ENCODE data around the gene HTR6. TPM values are rescaled to one million over a fixed set of nuclear protein-coding genes. Genes with fewer than 3 reads are reported as not detected.

HTR6 gene
- total RNA-seq, 4 donors from 2014 or later, result not detected

GRCh38 chr1:19646377-19647319 is 18.0 kb upstream of the HTR6 start:
- 43% methylated on average over 7 of the region's 9 CpGs for WGBS
- TF ChIP-seq EP300 (IDR thresholded peaks at IDR 0.05) (no peak), POLR2AphosphoS5 (IDR thresholded peaks at IDR 0.05) (peak in 1 of 2 donors; percentile 37)
- Histone ChIP-seq H3K27ac (replicated peaks in 1 of 4) (peak overlapping the region; percentile 97 to 99 (median 98)), H3K4me3 (peak overlapping the region; percentile 70 to 94 (median 92)), H3K4me1 (peaks cover 66 to 77% (median 76%) of the 10 kb centered on the region in 4 donors), H3K36me3 (peaks cover 0 to 3% (median 0%) of the 10 kb centered on the region in 4 donors), H3K9me3 (no peaks in the 10 kb centered on the region), H3K27me3 (no peaks in the 10 kb centered on the region)
- intact Hi-C loops (cut with DNase I), result loop anchor here (5.0 kb wide), 1 partner anchor 49 kb away; a partner anchor contains a TSS
- no peak for DNase-seq (ENCODE audit: extremely low spot score)

DNA sequence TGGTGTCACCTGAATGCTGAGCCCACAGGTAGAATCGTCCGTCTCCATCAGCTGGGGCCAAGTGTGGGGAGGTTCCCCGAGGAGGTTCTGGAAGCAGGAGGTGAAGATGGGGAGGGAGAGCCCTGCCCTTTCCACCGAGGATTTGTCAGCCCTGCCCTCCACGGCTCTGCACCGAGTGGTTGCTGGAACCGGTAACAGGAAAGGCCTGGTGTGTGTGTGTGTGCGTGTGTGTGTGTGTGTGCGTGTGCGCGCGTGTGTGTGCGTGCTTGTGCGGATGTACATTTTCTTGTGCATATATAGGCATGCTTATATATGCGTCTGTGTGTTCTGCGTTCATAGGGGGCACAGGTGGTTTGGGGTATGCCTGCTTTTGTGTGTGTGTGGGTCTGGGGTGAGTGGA is 17.0 kb upstream of the HTR6 start:
- 42% methylated on average over 14 of the region's 16 CpGs for WGBS
- intact Hi-C loops (cut with DNase I), result loop anchor here (5.0 kb wide), 1 partner anchor 50 kb away; a partner anchor contains a TSS
- H3K36me3 ChIP-seq, result peaks cover 0 to 9% (median 0%) of the 10 kb centered on the region in 4 donors
- peak overlapping the region; percentile 97 to 99 (median 98) for H3K27ac ChIP-seq (replicated peaks in 1 of 4)
- TF ChIP-seq POLR2AphosphoS5 (IDR thresholded peaks at IDR 0.05), result peak; percentile 10 to 22
- TF ChIP-seq EP300 (IDR thresholded peaks at IDR 0.05), result no peak
- TF ChIP-seq POLR2A (IDR thresholded peaks at IDR 0.05; ENCODE audit: low read depth), result no peak
- TF ChIP-seq, protein P1, sequence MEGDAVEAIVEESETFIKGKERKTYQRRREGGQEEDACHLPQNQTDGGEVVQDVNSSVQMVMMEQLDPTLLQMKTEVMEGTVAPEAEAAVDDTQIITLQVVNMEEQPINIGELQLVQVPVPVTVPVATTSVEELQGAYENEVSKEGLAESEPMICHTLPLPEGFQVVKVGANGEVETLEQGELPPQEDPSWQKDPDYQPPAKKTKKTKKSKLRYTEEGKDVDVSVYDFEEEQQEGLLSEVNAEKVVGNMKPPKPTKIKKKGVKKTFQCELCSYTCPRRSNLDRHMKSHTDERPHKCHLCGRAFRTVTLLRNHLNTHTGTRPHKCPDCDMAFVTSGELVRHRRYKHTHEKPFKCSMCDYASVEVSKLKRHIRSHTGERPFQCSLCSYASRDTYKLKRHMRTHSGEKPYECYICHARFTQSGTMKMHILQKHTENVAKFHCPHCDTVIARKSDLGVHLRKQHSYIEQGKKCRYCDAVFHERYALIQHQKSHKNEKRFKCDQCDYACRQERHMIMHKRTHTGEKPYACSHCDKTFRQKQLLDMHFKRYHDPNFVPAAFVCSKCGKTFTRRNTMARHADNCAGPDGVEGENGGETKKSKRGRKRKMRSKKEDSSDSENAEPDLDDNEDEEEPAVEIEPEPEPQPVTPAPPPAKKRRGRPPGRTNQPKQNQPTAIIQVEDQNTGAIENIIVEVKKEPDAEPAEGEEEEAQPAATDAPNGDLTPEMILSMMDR (IDR thresholded peaks at IDR 0.05), result no peak
- peaks cover 73 to 87% (median 85%) of the 10 kb centered on the region in 4 donors for H3K4me1 ChIP-seq
- DNase-seq (ENCODE audit: extremely low spot score), result no peak
- no peaks in the 10 kb centered on the region for H3K9me3 ChIP-seq
- peak overlapping the region; percentile 70 to 94 (median 92) for H3K4me3 ChIP-seq
- no peaks in the 10 kb centered on the region for H3K27me3 ChIP-seq

DNA sequence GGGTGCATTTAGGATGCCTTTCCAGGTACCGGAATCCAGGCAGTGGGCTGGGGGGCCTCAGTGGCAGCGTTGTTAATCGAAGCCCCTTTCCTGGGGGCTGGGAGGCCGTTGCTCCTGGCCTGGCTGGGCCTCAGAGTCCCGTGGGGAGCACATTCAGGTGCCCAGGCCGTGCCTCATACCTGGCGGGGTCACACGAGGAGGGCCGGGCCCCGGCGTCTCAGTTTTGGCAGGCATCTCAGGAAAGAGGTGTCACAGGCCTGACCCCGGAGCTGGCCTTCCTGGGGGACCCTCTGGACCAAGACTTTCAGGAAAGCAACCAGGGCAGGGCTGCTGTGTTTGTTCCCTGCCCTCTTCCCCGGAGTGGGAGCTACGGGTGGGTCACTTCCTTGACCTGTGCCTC is 16.4 kb upstream of the HTR6 start:
- intact Hi-C loops (cut with DNase I), result loop anchor here (5.0 kb wide), 1 partner anchor 51 kb away; a partner anchor contains a TSS
- H3K4me1 ChIP-seq, result peaks cover 70 to 85% (median 83%) of the 10 kb centered on the region in 4 donors
- no peaks in the 10 kb centered on the region for H3K9me3 ChIP-seq
- no peak for DNase-seq (ENCODE audit: extremely low spot score)
- TF ChIP-seq, protein P1 (IDR thresholded peaks at IDR 0.05), result no peak
- TF ChIP-seq POLR2AphosphoS5 (IDR thresholded peaks at IDR 0.05) (no peak), POLR2A (IDR thresholded peaks at IDR 0.05; ENCODE audit: low read depth) (no peak), EP300 (IDR thresholded peaks at IDR 0.05) (no peak)
- WGBS, result 38% methylated on average over 12 of the region's 14 CpGs
- H3K4me3 ChIP-seq, result peak overlapping the region; percentile 70 to 94 (median 92)
- H3K36me3 ChIP-seq, result peaks cover 0 to 9% (median 0%) of the 10 kb centered on the region in 4 donors
- no peaks in the 10 kb centered on the region for H3K27me3 ChIP-seq
- peak overlapping the region; percentile 97 to 99 (median 98) for H3K27ac ChIP-seq (replicated peaks in 1 of 4)

- Histone ChIP-seq H3K27me3 (no peaks in the 10 kb centered on the region), H3K9me3 (no peaks in the 10 kb centered on the region), H3K4me1 (peaks cover 71 to 85% (median 83%) of the 10 kb centered on the region in 4 donors), H3K27ac (replicated peaks in 1 of 4) (peak overlapping the region; percentile 97 to 99 (median 98)), H3K36me3 (peaks cover 0 to 9% (median 0%) of the 10 kb centered on the region in 4 donors), H3K4me3 (peak overlapping the region; percentile 70 to 94 (median 92))
- no peak for TF ChIP-seq EP300 (IDR thresholded peaks at IDR 0.05)
- TF ChIP-seq, protein P1 (IDR thresholded peaks at IDR 0.05), result peak; percentile 41 to 64 (median 47)
- no peak for TF ChIP-seq POLR2A (IDR thresholded peaks at IDR 0.05; ENCODE audit: low read depth)
- TF ChIP-seq POLR2AphosphoS5 (IDR thresholded peaks at IDR 0.05), result peak; percentile 11 to 31
- intact Hi-C loops (cut with DNase I), result loop anchor here (5.0 kb wide), 1 partner anchor 51 kb away; a partner anchor contains a TSS
- WGBS, result 69% methylated on average over 4 of the region's 11 CpGs
- no peak for DNase-seq (ENCODE audit: extremely low spot score)
Observed at GRCh38 chr1:19648689-19649088, 16.0 kb upstream of the HTR6 start.

Data from esophagus muscularis mucosa (tissue), 4 donors.